CD4-positive, alpha-beta T cell (primary cell): Measurements from ENCODE around the gene PGBD5. TPM values are rescaled to one million over a fixed set of nuclear protein-coding genes. Genes with fewer than 3 reads are reported as not detected.

ENCODE experiments used
- ATAC-seq: fragments of 200-7000 bp; cut with Tn5 transposase; one replicate; pipeline ENCODE4 v1.10.0; 2022; ENCODE audit warnings: mild to moderate bottlenecking; ENCODE audit not compliant: poor library complexity
- CTCF ChIA-PET: fragments of 350-600 bp; sonication (Branson Sonifier 250); formaldehyde crosslinking; loops from one replicate; lab custom pipeline; 2021; ENCODE audit warnings: antibody characterized with exemption, inconsistent platforms; lab: Charles Lee
- POLR2A ChIA-PET: fragments of 350-600 bp; sonication (Branson Sonifier 250); formaldehyde crosslinking; loops from one replicate; lab custom pipeline; 2021; ENCODE audit warnings: antibody characterized with exemption, inconsistent platforms; lab: Charles Lee
- DNase-seq, 14 experiments: peaks; one replicate each; pipeline ENCODE4 v3.0.0-alpha.2; 2013 to 2020; ENCODE audit warnings: mixed read lengths in 2 of 14
- H3K27ac ChIP-seq, 2 donors: one replicate each; pipeline versions ENCODE4 v1.5.1 to v1.7.0; 2013; ENCODE audit warnings: low read length in 2 of 2, low read depth in 1 of 2, mild to moderate bottlenecking in 1 of 2
- H3K27me3 ChIP-seq, 2 experiments: 1 replicate in 1 of 2; 2 replicates in 1 of 2; pipeline versions ENCODE4 v1.6.1 to v1.7.0; 2013; ENCODE audit warnings: low read length in 2 of 2, control low read depth in 1 of 2, mild to moderate bottlenecking in 1 of 2, moderate library complexity in 1 of 2; ENCODE audit not compliant: insufficient read depth in 2 of 2, control insufficient read depth in 1 of 2
- H3K36me3 ChIP-seq: one replicate; pipeline ENCODE4 v1.6.1; 2013; ENCODE audit warnings: low read length, control low read depth; ENCODE audit not compliant: insufficient read depth
- H3K4me1 ChIP-seq: one replicate; pipeline ENCODE4 v1.6.1; 2013; ENCODE audit warnings: low read length, control low read depth; ENCODE audit not compliant: insufficient read depth
- H3K4me3 ChIP-seq: one replicate; pipeline ENCODE4 v1.5.1; 2013; ENCODE audit warnings: mild to moderate bottlenecking, low read length, moderate library complexity
- H3K9me3 ChIP-seq, 2 experiments: 1 replicate in 1 of 2; 2 replicates in 1 of 2; pipeline versions ENCODE4 v1.6.1 to v1.7.0; 2013; ENCODE audit warnings: low read length in 2 of 2, mild to moderate bottlenecking in 2 of 2, control low read depth in 1 of 2, moderate library complexity in 1 of 2; ENCODE audit not compliant: control insufficient read depth in 1 of 2, insufficient read depth in 1 of 2
- H3K27ac Mint-ChIP-seq: one replicate; pipeline ENCODE4 v1.8.0; 2020; ENCODE audit warnings: mixed read lengths
- H3K27me3 Mint-ChIP-seq: one replicate; pipeline ENCODE4 v1.8.0; 2021; ENCODE audit warnings: mixed read lengths
- H3K36me3 Mint-ChIP-seq: one replicate; pipeline ENCODE4 v1.8.0; 2021; ENCODE audit warnings: low read depth, mixed read lengths
- H3K4me1 Mint-ChIP-seq: one replicate; pipeline ENCODE4 v1.8.0; 2021; ENCODE audit warnings: low read depth, mixed read lengths
- H3K4me3 Mint-ChIP-seq: one replicate; pipeline ENCODE4 v1.8.0; 2020; ENCODE audit warnings: mild to moderate bottlenecking, mixed read lengths
- H3K9me3 Mint-ChIP-seq: one replicate; pipeline ENCODE4 v1.8.0; 2020; ENCODE audit warnings: mixed read lengths
- intact Hi-C, 2 experiments: fragments of 100-400 bp; cut with DNase I in 1 of 2; cut with micrococcal nuclease in 1 of 2; formaldehyde crosslinking; loops; one replicate each; pipeline versions ENCODE4 v1.15.1 to v1.9.0; 2023 to 2025; cut with DNase I, micrococcal nuclease
- total RNA-seq, 174 experiments: library from RNA in 2 of 174; stranded (reverse) in 2 of 174; gene quantifications; one replicate each; pipeline ENCODE4 v1.2.3 and lab custom pipeline; 2021 to 2026
- TF ChIP-seq, protein P1 (sequence below): fragments of 200-600 bp; IDR thresholded peaks from one replicate; pipeline ENCODE4 v1.8.0; 2022; ENCODE audit warnings: antibody characterized with exemption, mild to moderate bottlenecking

The PGBD5 gene
- total RNA-seq, 2 experiments from 2014 or later: not detected

DNA sequence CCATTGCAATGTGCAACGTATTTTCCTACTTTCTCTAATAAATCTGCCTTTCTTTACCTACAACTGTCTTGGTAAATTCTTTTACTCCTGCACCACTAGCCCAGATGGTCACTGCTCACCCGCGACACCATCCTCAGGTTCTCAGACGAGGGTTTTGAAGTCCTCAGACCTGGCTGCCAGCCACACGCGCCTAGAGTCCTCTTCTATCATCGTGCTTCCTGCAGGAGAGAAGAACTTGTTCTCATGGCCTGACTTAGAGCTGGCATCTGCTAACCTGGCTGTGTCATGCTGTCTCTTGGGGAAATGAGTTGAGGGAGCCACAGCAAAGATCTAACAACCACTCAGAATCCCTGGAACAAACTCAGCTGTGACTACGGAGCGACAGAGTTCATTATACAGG, 30.3 kb upstream of the PGBD5 start:
- no peak overlapping the region for H3K4me3 ChIP-seq
- no peak overlapping the region for H3K27ac Mint-ChIP-seq
- no peaks in the 10 kb centered on the region for H3K4me1 Mint-ChIP-seq
- intact Hi-C loops: no loop called here
- H3K4me3 Mint-ChIP-seq: no peak overlapping the region
- CTCF ChIA-PET: no interaction called here
- no peak for ATAC-seq
- TF ChIP-seq, protein P1, sequence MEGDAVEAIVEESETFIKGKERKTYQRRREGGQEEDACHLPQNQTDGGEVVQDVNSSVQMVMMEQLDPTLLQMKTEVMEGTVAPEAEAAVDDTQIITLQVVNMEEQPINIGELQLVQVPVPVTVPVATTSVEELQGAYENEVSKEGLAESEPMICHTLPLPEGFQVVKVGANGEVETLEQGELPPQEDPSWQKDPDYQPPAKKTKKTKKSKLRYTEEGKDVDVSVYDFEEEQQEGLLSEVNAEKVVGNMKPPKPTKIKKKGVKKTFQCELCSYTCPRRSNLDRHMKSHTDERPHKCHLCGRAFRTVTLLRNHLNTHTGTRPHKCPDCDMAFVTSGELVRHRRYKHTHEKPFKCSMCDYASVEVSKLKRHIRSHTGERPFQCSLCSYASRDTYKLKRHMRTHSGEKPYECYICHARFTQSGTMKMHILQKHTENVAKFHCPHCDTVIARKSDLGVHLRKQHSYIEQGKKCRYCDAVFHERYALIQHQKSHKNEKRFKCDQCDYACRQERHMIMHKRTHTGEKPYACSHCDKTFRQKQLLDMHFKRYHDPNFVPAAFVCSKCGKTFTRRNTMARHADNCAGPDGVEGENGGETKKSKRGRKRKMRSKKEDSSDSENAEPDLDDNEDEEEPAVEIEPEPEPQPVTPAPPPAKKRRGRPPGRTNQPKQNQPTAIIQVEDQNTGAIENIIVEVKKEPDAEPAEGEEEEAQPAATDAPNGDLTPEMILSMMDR: no peak
- H3K27me3 ChIP-seq: peaks cover 5 to 6% of the 10 kb centered on the region in 2 experiments
- no peaks in the 10 kb centered on the region for H3K9me3 ChIP-seq
- H3K27ac ChIP-seq: no peak overlapping the region
- H3K36me3 Mint-ChIP-seq: no peaks in the 10 kb centered on the region
- no peaks in the 10 kb centered on the region for H3K9me3 Mint-ChIP-seq
- no peaks in the 10 kb centered on the region for H3K36me3 ChIP-seq
- POLR2A ChIA-PET: no interaction called here
- H3K4me1 ChIP-seq: no peaks in the 10 kb centered on the region
- peaks cover 50% of the 10 kb centered on the region for H3K27me3 Mint-ChIP-seq
- no peak for DNase-seq

DNA sequence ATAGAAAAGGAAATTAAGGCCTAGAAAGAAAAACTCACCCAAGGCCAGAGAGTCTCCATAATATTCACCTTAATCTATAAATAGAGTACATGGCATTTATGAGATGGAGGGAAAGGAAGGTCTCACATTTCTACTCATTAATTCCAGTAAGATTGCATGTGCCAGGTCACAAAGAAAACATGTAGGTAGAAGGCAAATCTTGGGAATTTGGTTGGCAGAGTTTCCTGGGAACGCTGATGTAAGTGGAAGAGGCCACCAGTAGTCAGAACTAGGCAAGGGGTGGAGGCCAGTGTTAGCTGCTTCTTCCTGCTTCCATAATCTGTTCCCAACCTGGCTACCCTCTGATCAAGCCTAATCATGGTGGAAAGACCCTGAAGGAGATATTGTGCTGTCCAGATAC, 29.2 kb upstream of the PGBD5 start:
- Histone ChIP-seq H3K4me1 (no peaks in the 10 kb centered on the region), H3K9me3 (no peaks in the 10 kb centered on the region), H3K27ac (no peak overlapping the region), H3K4me3 (no peak overlapping the region), H3K36me3 (no peaks in the 10 kb centered on the region), H3K27me3 (peaks cover 3 to 5% of the 10 kb centered on the region in 2 experiments)
- peaks cover 42% of the 10 kb centered on the region for H3K27me3 Mint-ChIP-seq
- no peaks in the 10 kb centered on the region for H3K9me3 Mint-ChIP-seq
- ChIA-PET CTCF (no interaction called here), POLR2A (no interaction called here)
- TF ChIP-seq, protein P1: no peak
- no peak for DNase-seq
- no peaks in the 10 kb centered on the region for H3K36me3 Mint-ChIP-seq
- H3K27ac Mint-ChIP-seq: no peak overlapping the region
- no peaks in the 10 kb centered on the region for H3K4me1 Mint-ChIP-seq
- ATAC-seq: no peak
- H3K4me3 Mint-ChIP-seq: no peak overlapping the region
- intact Hi-C loops: no loop called here

DNA sequence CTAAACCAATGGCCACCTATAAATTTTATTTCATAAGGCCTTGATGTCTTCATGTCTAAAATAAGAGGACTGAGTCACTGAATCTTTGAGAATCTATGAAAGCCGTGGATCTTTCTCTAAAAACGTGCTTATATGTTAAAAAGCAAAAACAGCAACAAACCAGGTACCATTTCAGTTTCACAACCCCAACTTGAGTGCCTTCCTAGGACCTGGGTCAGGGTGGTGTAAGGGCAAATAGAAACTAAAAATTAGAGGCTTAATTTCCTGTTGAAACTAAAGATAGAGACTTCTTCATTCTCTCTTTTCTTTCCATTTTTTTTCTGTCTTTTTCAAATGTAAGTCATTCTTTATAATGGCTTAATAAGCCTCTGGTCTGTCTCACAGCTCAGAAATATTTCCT, 27.2 kb upstream of the PGBD5 start:
- no peak overlapping the region for H3K27ac ChIP-seq
- H3K36me3 ChIP-seq: no peaks in the 10 kb centered on the region
- Mint-ChIP-seq H3K9me3 (no peaks in the 10 kb centered on the region), H3K4me1 (no peaks in the 10 kb centered on the region), H3K36me3 (no peaks in the 10 kb centered on the region), H3K27me3 (peaks cover 35% of the 10 kb centered on the region), H3K4me3 (no peak overlapping the region), H3K27ac (no peak overlapping the region)
- peaks cover 0 to 3% of the 10 kb centered on the region in 2 experiments for H3K27me3 ChIP-seq
- ChIA-PET POLR2A (no interaction called here), CTCF (no interaction called here)
- no peak overlapping the region for H3K4me3 ChIP-seq
- intact Hi-C loops: no loop called here
- ATAC-seq (no peak), DNase-seq (no peak)
- H3K4me1 ChIP-seq: no peaks in the 10 kb centered on the region
- TF ChIP-seq, protein P1: no peak
- H3K9me3 ChIP-seq: peaks cover 0 to 3% of the 10 kb centered on the region in 2 experiments
